GM12878 (cell line): Measurements from ENCODE around the gene ABHD2. TPM values are rescaled to one million over a fixed set of nuclear protein-coding genes. Genes with fewer than 3 reads are reported as not detected.

ENCODE experiments used
- ATAC-seq: fragments of 200-7000 bp; cut with Tn5 transposase; 3 replicates; pipeline ENCODE4 v1.9.1; 2020; ENCODE audit warnings: mild to moderate bottlenecking, moderate library complexity
- BruUV-seq: library from RNA; stranded (reverse); fragments of 400-500 nt; replicated peaks from 2 replicates; lab custom pipeline; 2021; lab: Mats Ljungman, UMichigan
- CTCF ChIA-PET: fragments of 300-600 bp; sonication (Branson Sonifier 250); formaldehyde crosslinking; extraction: SDS; loops from one replicate; lab custom pipeline; 2021; ENCODE audit warnings: inconsistent platforms; lab: Yijun Ruan, JAX
- POLR2A ChIA-PET: fragments of 350-600 bp; formaldehyde crosslinking; extraction: SDS; loops from one replicate; lab custom pipeline; 2021; ENCODE audit warnings: inconsistent platforms; lab: Charles Lee
- RAD21 ChIA-PET: fragments of 300-600 bp; sonication (Branson Sonifier 250); formaldehyde crosslinking; loops from one replicate; lab custom pipeline; 2023; ENCODE audit warnings: antibody characterized with exemption; ENCODE audit not compliant: unreplicated experiment; lab: Charles Lee
- SMC1A ChIA-PET: fragments of 300-600 bp; sonication (Branson Sonifier 250); formaldehyde crosslinking; loops from one replicate; lab custom pipeline; 2023; ENCODE audit not compliant: unreplicated experiment, uncharacterized antibody; lab: Charles Lee
- DNase-seq: peaks from one replicate; pipeline ENCODE4 v3.0.0-alpha.2; 2011; ENCODE audit warnings: low read depth, low spot score
- FAIRE-seq: peaks from 3 replicates; lab custom pipeline; 2011; peaks lifted over from hg19 to GRCh38; lab: Jason Lieb, UNC
- H2AFZ ChIP-seq: 2 replicates; pipeline ENCODE4 v1.6.0; 2011; ENCODE audit warnings: low read depth, low read length, control low read depth; ENCODE audit not compliant: control insufficient read depth
- H3K27ac ChIP-seq: 2 replicates; pipeline ENCODE4 v1.5.1; 2011; ENCODE audit warnings: control low read depth; ENCODE audit not compliant: control insufficient read depth, insufficient read depth
- H3K27me3 ChIP-seq, 2 experiments: replicated peaks in 1 of 2; 2 replicates each; pipeline versions ENCODE4 v1.6.0 to v1.6.1; 2011; ENCODE audit warnings: low read length in 1 of 2; ENCODE audit not compliant: control insufficient read depth in 2 of 2, insufficient read depth in 2 of 2
- H3K36me3 ChIP-seq, 2 experiments: 2 replicates each; pipeline ENCODE4 v1.5.1; 2011; ENCODE audit warnings: low read length in 1 of 2; ENCODE audit not compliant: control insufficient read depth in 2 of 2, insufficient read depth in 2 of 2
- H3K4me1 ChIP-seq: 2 replicates; pipeline ENCODE4 v1.6.1; 2011; ENCODE audit warnings: mild to moderate bottlenecking, low read length, moderate library complexity, mixed read lengths; ENCODE audit not compliant: control insufficient read depth, insufficient read depth
- H3K4me2 ChIP-seq: 2 replicates; pipeline ENCODE4 v1.6.0; 2011; ENCODE audit warnings: control low read depth; ENCODE audit not compliant: control insufficient read depth, insufficient read depth
- H3K4me3 ChIP-seq: fragments of 200-600 bp; sonication (generic); 2 replicates; pipeline ENCODE4 v1.5.1; 2016
- H3K79me2 ChIP-seq: 2 replicates; pipeline ENCODE4 v1.6.0; 2011; ENCODE audit warnings: low read length; ENCODE audit not compliant: control insufficient read depth, insufficient read depth
- H3K9ac ChIP-seq: 2 replicates; pipeline ENCODE4 v1.8.0; 2011; ENCODE audit warnings: low read length, control low read depth, mixed read lengths; ENCODE audit not compliant: control insufficient read depth, insufficient read depth
- H3K9me3 ChIP-seq: replicated peaks from 3 replicates; pipeline ENCODE4 v1.5.1; 2011; ENCODE audit warnings: mild to moderate bottlenecking, low read length; ENCODE audit not compliant: control insufficient read depth, insufficient read depth
- H4K20me1 ChIP-seq: 2 replicates; pipeline ENCODE4 v1.6.0; 2011; ENCODE audit not compliant: control insufficient read depth, insufficient read depth
- ATF3 ChIP-seq: IDR thresholded peaks from 2 replicates; pipeline ENCODE4 v1.6.1; 2011; ENCODE audit warnings: low read depth, mild to moderate bottlenecking, low read length, moderate library complexity, borderline replicate concordance; ENCODE audit errors: extremely low read depth
- BCL11A ChIP-seq: IDR thresholded peaks from 2 replicates; pipeline ENCODE4 v1.6.1; 2011; ENCODE audit warnings: low read depth, low read length
- CBX5 ChIP-seq: sonication (generic); IDR thresholded peaks from 2 replicates; pipeline ENCODE4 v1.6.1; 2016; ENCODE audit warnings: low read depth, moderate library complexity, mild to moderate bottlenecking, inconsistent platforms
- DPF2 ChIP-seq: fragments of 450-650 bp; IDR thresholded peaks from 2 replicates; pipeline ENCODE4 v1.6.1; 2017; ENCODE audit warnings: mild to moderate bottlenecking
- EZH2 ChIP-seq: IDR thresholded peaks from 2 replicates; pipeline ENCODE4 v1.6.1; 2012; ENCODE audit warnings: low read depth, mild to moderate bottlenecking, control low read depth, inconsistent platforms, low read length, borderline replicate concordance; ENCODE audit not compliant: control insufficient read depth
- MEF2B ChIP-seq: fragments of 450-650 bp; IDR thresholded peaks from 2 replicates; pipeline ENCODE4 v1.6.1; 2018; ENCODE audit warnings: mild to moderate bottlenecking, moderate library complexity; ENCODE audit not compliant: partially characterized antibody, poor library complexity, severe bottlenecking
- RAD21 ChIP-seq: IDR thresholded peaks from 2 replicates; pipeline ENCODE4 v1.6.1; 2011; ENCODE audit warnings: mild to moderate bottlenecking, low read depth, low read length, moderate library complexity; ENCODE audit not compliant: insufficient read depth
- TCF3 ChIP-seq: IDR thresholded peaks from 2 replicates; pipeline ENCODE4 v1.6.1; 2012; ENCODE audit warnings: low read depth, mild to moderate bottlenecking, low read length, borderline replicate concordance; ENCODE audit not compliant: insufficient read depth
- YY1 ChIP-seq: IDR thresholded peaks from 2 replicates; pipeline ENCODE4 v1.6.1; 2011; ENCODE audit warnings: low read depth, mild to moderate bottlenecking, low read length
- WGBS: methylation state at CpG from one replicate; pipeline ENCODE4 v1.1.6; 2016; ENCODE audit warnings: low lambda C conversion rate; ENCODE audit not compliant: insufficient replicate concordance, insufficient coverage; ENCODE audit errors: missing lambda C conversion rate; 5-methylcytosine and 5-hydroxymethylcytosine counted together
- in situ Hi-C: fragments of 300-500 bp; cut with MboI; formaldehyde crosslinking; loops from 9 replicates; pipeline ENCODE4 v1.14.3; 2018; ENCODE audit warnings: mixed read lengths
- intact Hi-C: fragments of 100-400 bp; cut with micrococcal nuclease; formaldehyde crosslinking; loops from one replicate; pipeline ENCODE4 v1.14.2; 2022; ENCODE audit not compliant: unreplicated experiment
- polyA plus RNA-seq, 11 experiments: library from polyadenylated mRNA; depleted of rRNA in 4 of 11; unstranded in 6 of 11; stranded (reverse) in 5 of 11; fragments of >200 nt; fragmentation: Nextera tagmentation in 4 of 11; fragmentation: Illumina TruSeq in 1 of 11; extraction: Ambion mirVana in 4 of 11; extraction: Trizol in 1 of 11; gene quantifications; 1 replicate in 1 of 11; 2 replicates in 10 of 11; pipeline versions ENCODE4 v1.2.1 to v1.2.3, GENCODE V29; 2011 to 2016; ENCODE audit warnings: inconsistent platforms in 2 of 11, missing spikeins in 2 of 11, low read depth in 1 of 11
- total RNA-seq, 4 experiments: library from RNA; depleted of rRNA in 3 of 4; stranded (reverse); fragments of >200 nt in 3 of 4; fragmentation: Illumina TruSeq in 1 of 4; extraction: Trizol in 1 of 4; gene quantifications; 2 replicates each; pipeline versions ENCODE4 v1.2.1 to v1.2.3, GENCODE V29; 2013 to 2021
- TF ChIP-seq, protein P1 (sequence below): fragments of 450-650 bp; IDR thresholded peaks from 2 replicates; pipeline ENCODE4 v1.6.1; 2016; ENCODE audit warnings: mild to moderate bottlenecking, moderate library complexity, borderline replicate concordance

Gene ABHD2
- total and polyA plus RNA-seq, 10 of the 15 experiments (the other 5 are each of a cell fraction or from before 2014, with no cell fraction given): 1.2 to 33.6 (median 20.4) TPM

DNA sequence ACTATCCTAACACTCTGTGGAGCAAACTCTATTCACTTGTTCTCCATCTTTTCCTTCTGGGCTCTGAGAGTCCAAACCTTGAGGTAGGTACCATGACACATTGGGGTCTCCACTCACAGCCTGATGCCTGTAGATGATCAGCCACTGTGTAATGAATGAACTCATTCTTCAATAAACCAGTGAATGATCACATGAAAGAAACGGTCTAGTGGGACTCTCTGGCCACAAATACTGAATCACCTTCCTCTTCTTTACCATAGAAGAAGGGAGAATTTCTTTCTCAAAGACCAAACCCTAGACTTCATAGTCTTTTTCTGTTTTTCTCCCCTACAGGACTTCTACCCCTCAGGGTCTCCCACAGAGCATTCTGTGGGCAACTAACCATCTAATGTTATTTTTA lies 20.5 kb upstream of the ABHD2 start:
- H3K4me3 ChIP-seq: no peak overlapping the region
- H3K9me3 ChIP-seq: peaks cover 15% of the 10 kb centered on the region
- SMC1A ChIA-PET: interaction anchor here (0.7 to 2.1 kb wide), 4 partner anchors 10 to 65 kb away, joined by 3 to 7 read pairs (median 4); partner anchors contain the start of gene ABHD2
- intact Hi-C loops: no loop called here
- H2AFZ ChIP-seq: no peak overlapping the region; the same call in 1 of the 2 replicates
- no peaks in the 10 kb centered on the region for H3K79me2 ChIP-seq
- FAIRE-seq (peak; percentile 68), DNase-seq (no peak)
- peak overlapping the region; percentile 71; the same call in 1 of the 2 replicates for H3K27ac ChIP-seq
- peaks cover 13% of the 10 kb centered on the region for H3K4me1 ChIP-seq
- no peak overlapping the region for H3K9ac ChIP-seq
- H3K27me3 ChIP-seq: no peaks in the 10 kb centered on the region
- BruUV-seq: no TSS peak
- H3K4me2 ChIP-seq: 0 out of 2 replicates have a peak overlapping the region, but pooled peaks have one; percentile 59
- CTCF ChIA-PET: interaction anchor here (1.2 to 1.9 kb wide), 4 partner anchors 10 to 104 kb away, joined by 3 to 8 read pairs (median 6); no protein-coding TSS in a partner anchor
- RAD21 ChIA-PET: interaction anchor here (0.9 kb wide), 2 partner anchors 22 to 35 kb away, joined by 3 to 4 read pairs; no protein-coding TSS in a partner anchor
- TF ChIP-seq MEF2B (no peak), DPF2 (no peak), CBX5 (0 out of 2 replicates have a peak, but pooled peaks have one; percentile 10)
- TF ChIP-seq, all 136 proteins: peak for 1
- WGBS: 4% methylated on average over 1 of the region's 1 CpG
- ATAC-seq: peak; percentile 71
- Histone ChIP-seq H4K20me1 (no peaks in the 10 kb centered on the region), H3K36me3 (no peaks in the 10 kb centered on the region)
- POLR2A ChIA-PET: interaction anchor here (1.1 to 1.8 kb wide), 2 partner anchors 10 to 21 kb away, joined by 4 read pairs; partner anchors contain the start of gene ABHD2
- in situ Hi-C loops: no loop called here

GRCh38 chr15:89068325-89068784 lies 19.9 kb upstream of the ABHD2 start:
- DNase-seq: peak; percentile 69
- WGBS: 1% methylated on average over 5 of the region's 5 CpGs
- FAIRE-seq: peak; percentile 93
- peak overlapping the region; percentile 72 for H2AFZ ChIP-seq
- SMC1A ChIA-PET: interaction anchor here (0.6 to 2.1 kb wide), 5 partner anchors 11 to 64 kb away, joined by 3 to 7 read pairs (median 4); partner anchors contain the start of gene ABHD2
- peak overlapping the region; percentile 59 for H3K4me2 ChIP-seq
- no peaks in the 10 kb centered on the region for H4K20me1 ChIP-seq
- peak; percentile 95 for ATAC-seq
- intact Hi-C loops: no loop called here
- H3K79me2 ChIP-seq: no peaks in the 10 kb centered on the region
- H3K27me3 ChIP-seq: no peaks in the 10 kb centered on the region
- RAD21 ChIA-PET: interaction anchor here (0.6 to 1.3 kb wide), 5 partner anchors 22 to 430 kb away, joined by 3 to 4 read pairs (median 3); partner anchors contain the start of gene ISG20
- peaks cover 13% of the 10 kb centered on the region for H3K4me1 ChIP-seq
- H3K27ac ChIP-seq: peak overlapping the region; percentile 71
- peaks cover 15% of the 10 kb centered on the region for H3K9me3 ChIP-seq
- no peak overlapping the region for H3K9ac ChIP-seq
- H3K4me3 ChIP-seq: no peak overlapping the region
- no peaks in the 10 kb centered on the region for H3K36me3 ChIP-seq
- BruUV-seq: no TSS peak
- CTCF ChIA-PET: interaction anchor here (1.2 to 1.9 kb wide), 4 partner anchors 10 to 103 kb away, joined by 3 to 8 read pairs (median 6); no protein-coding TSS in a partner anchor
- in situ Hi-C loops: no loop called here
- POLR2A ChIA-PET: interaction anchor here (1.0 to 1.8 kb wide), 3 partner anchors 11 to 22 kb away, joined by 4 to 6 read pairs (median 4); partner anchors contain the start of gene ABHD2
- TF ChIP-seq, protein P1, sequence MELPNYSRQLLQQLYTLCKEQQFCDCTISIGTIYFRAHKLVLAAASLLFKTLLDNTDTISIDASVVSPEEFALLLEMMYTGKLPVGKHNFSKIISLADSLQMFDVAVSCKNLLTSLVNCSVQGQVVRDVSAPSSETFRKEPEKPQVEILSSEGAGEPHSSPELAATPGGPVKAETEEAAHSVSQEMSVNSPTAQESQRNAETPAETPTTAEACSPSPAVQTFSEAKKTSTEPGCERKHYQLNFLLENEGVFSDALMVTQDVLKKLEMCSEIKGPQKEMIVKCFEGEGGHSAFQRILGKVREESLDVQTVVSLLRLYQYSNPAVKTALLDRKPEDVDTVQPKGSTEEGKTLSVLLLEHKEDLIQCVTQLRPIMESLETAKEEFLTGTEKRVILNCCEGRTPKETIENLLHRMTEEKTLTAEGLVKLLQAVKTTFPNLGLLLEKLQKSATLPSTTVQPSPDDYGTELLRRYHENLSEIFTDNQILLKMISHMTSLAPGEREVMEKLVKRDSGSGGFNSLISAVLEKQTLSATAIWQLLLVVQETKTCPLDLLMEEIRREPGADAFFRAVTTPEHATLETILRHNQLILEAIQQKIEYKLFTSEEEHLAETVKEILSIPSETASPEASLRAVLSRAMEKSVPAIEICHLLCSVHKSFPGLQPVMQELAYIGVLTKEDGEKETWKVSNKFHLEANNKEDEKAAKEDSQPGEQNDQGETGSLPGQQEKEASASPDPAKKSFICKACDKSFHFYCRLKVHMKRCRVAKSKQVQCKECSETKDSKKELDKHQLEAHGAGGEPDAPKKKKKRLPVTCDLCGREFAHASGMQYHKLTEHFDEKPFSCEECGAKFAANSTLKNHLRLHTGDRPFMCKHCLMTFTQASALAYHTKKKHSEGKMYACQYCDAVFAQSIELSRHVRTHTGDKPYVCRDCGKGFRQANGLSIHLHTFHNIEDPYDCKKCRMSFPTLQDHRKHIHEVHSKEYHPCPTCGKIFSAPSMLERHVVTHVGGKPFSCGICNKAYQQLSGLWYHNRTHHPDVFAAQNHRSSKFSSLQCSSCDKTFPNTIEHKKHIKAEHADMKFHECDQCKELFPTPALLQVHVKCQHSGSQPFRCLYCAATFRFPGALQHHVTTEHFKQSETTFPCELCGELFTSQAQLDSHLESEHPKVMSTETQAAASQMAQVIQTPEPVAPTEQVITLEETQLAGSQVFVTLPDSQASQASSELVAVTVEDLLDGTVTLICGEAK: no peak
- TF ChIP-seq RAD21 (no peak), ATF3 (no peak), BCL11A (peak; percentile 88), YY1 (no peak), EZH2 (no peak), TCF3 (peak; percentile 85; the same call in 1 of the 2 replicates)
